Measurements from ENCODE around the gene ZFP62.
"Not testable (repeated sequence)": the region's sequence is repeated elsewhere in the genome, so short reads cannot be mapped to it uniquely, and the experiment has no call there.

ZFP62 gene

GRCh38 chr5:180901319-180902009 is 40.4 kb upstream of the ZFP62 start:
- DNase-seq (ENCODE audit: low read depth), result no peak
- H3K4me3 ChIP-seq (ENCODE audit: low read depth, low read length), result no peak overlapping the region
- no peak for TF ChIP-seq CTCF (conservative IDR thresholded peaks at IDR 0.05; ENCODE audit: low read depth, low read length)

- H3K4me3 ChIP-seq (ENCODE audit: low read depth, low read length), result no peak overlapping the region
- DNase-seq (ENCODE audit: low read depth), result no peak
- TF ChIP-seq CTCF (conservative IDR thresholded peaks at IDR 0.05; ENCODE audit: low read depth, low read length), result no peak
Measured at GRCh38 chr5:180900178-180900577, 39.1 kb upstream of the ZFP62 start.

- TF ChIP-seq CTCF (conservative IDR thresholded peaks at IDR 0.05; ENCODE audit: low read depth, low read length), result no peak
- DNase-seq (ENCODE audit: low read depth), result no peak
Measured at GRCh38 chr5:180898621-180899246, 37.7 kb upstream of the ZFP62 start, which contains the start of gene BTNL8. TSS of gene BTNL8 (plus strand) at chr5:180899159. CDS start at chr5:180899311, 152 bp downstream.

GRCh38 chr5:180895330-180895729 is 34.3 kb upstream of the ZFP62 start:
- H3K4me3 ChIP-seq (ENCODE audit: low read depth, low read length); DNase-seq (ENCODE audit: low read depth): not testable (repeated sequence)

More at GRCh38 chr5:180898621-180899246, 37.7 kb upstream of the ZFP62 start, which contains the start of gene BTNL8:
- H3K4me3 ChIP-seq (ENCODE audit: low read depth, low read length), result no peak within 1 kb of the TSS

- H3K4me3 ChIP-seq (ENCODE audit: low read depth, low read length), result no peak overlapping the region
- no peak for DNase-seq (ENCODE audit: low read depth)
Measured at GRCh38 chr5:180889381-180889780, 28.3 kb upstream of the ZFP62 start.

GRCh38 chr5:180885845-180886529 is 24.9 kb upstream of the ZFP62 start:
- not testable (repeated sequence) for H3K4me3 ChIP-seq (ENCODE audit: low read depth, low read length); DNase-seq (ENCODE audit: low read depth)

More at GRCh38 chr5:180889381-180889780, 28.3 kb upstream of the ZFP62 start:
- no peak for TF ChIP-seq CTCF (conservative IDR thresholded peaks at IDR 0.05; ENCODE audit: low read depth, low read length)

- DNase-seq (ENCODE audit: low read depth), result no peak
- H3K4me3 ChIP-seq (ENCODE audit: low read depth, low read length), result no peak overlapping the region
- no peak for TF ChIP-seq CTCF (conservative IDR thresholded peaks at IDR 0.05; ENCODE audit: low read depth, low read length)
Measured at GRCh38 chr5:180875860-180876426, 14.9 kb upstream of the ZFP62 start.

All from choroid plexus epithelial cell (primary cell).